SJCRH30 (cell line): ENCODE results near the gene GJD2. TPM values are rescaled to one million over a fixed set of nuclear protein-coding genes. Genes with fewer than 3 reads are reported as not detected.

ENCODE experiments used
- DNase-seq, 2 experiments: peaks; one replicate each; pipeline ENCODE4 v3.0.0-alpha.2; 2015 to 2020
- H3K27ac ChIP-seq: fragments of 250-450 bp; sonication (Bioruptor Pico); 2 replicates; pipeline ENCODE4 v1.5.1; 2020; ENCODE audit warnings: mild to moderate bottlenecking, moderate library complexity
- H3K27me3 ChIP-seq: fragments of 250-450 bp; sonication (Bioruptor Pico); 2 replicates; pipeline ENCODE4 v1.5.1; 2020; ENCODE audit warnings: mild to moderate bottlenecking, moderate library complexity
- H3K36me3 ChIP-seq: fragments of 250-450 bp; sonication (Bioruptor Pico); 2 replicates; pipeline ENCODE4 v1.5.1; 2020; ENCODE audit warnings: mild to moderate bottlenecking, moderate library complexity
- H3K4me1 ChIP-seq: fragments of 250-450 bp; sonication (Bioruptor Pico); 2 replicates; pipeline ENCODE4 v1.5.1; 2020; ENCODE audit warnings: mild to moderate bottlenecking, moderate library complexity
- H3K4me3 ChIP-seq: fragments of 250-450 bp; sonication (Bioruptor Pico); 2 replicates; pipeline ENCODE4 v1.5.1; 2020; ENCODE audit warnings: mild to moderate bottlenecking, moderate library complexity
- H3K9me3 ChIP-seq: fragments of 250-450 bp; sonication (Bioruptor Pico); replicated peaks from 2 replicates; pipeline ENCODE4 v1.5.1; 2020; ENCODE audit warnings: mild to moderate bottlenecking, moderate library complexity
- total RNA-seq: library from RNA; depleted of rRNA; stranded (reverse); fragments of >200 nt; shearing (Covaris generic); gene quantifications from 2 replicates; pipeline ENCODE4 v1.2.3, GENCODE V29; 2014

GJD2 gene
- total RNA-seq, 1 experiment from 2014 or later, result not detected

DNA sequence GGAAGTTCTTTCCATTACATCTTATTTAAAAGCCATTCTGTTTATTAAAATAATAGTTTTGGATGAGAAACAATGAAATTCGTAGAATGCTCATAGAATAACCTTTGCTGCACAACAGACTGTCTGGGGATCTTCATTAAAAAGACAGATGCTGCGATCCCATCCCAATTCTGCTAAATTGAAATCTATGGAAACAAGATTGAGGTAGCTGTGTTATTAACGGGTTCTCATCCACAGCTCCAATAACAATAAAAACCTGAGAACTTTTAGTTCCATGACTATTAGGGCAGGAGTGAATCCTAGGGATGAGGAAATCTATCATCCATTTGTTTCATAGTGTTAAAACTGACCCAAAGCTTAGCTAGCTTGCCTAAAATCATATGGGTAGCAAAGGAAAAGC, 2.5 kb upstream of the GJD2 start:
- no peaks in the 10 kb centered on the region for H3K36me3 ChIP-seq
- DNase-seq, result no peak
- H3K27ac ChIP-seq, result no peak overlapping the region
- no peaks in the 10 kb centered on the region for H3K27me3 ChIP-seq
- no peaks in the 10 kb centered on the region; the same call in 1 of the 2 replicates for H3K4me1 ChIP-seq
- H3K4me3 ChIP-seq, result no peak overlapping the region
- no peaks in the 10 kb centered on the region for H3K9me3 ChIP-seq

- Histone ChIP-seq H3K4me1 (no peaks in the 10 kb centered on the region), H3K27me3 (no peaks in the 10 kb centered on the region), H3K4me3 (no peak overlapping the region)
Measured at GRCh38 chr15:34755419-34755773, 598 bp upstream of the GJD2 start.

GRCh38 chr15:34754171-34754601, 612 bp downstream of the GJD2 start:
- no peak overlapping the region for H3K4me3 ChIP-seq
- H3K36me3 ChIP-seq, result no peaks in the 10 kb centered on the region
- H3K27ac ChIP-seq, result no peak overlapping the region
- H3K4me1 ChIP-seq, result no peaks in the 10 kb centered on the region
- no peaks in the 10 kb centered on the region for H3K27me3 ChIP-seq
- H3K9me3 ChIP-seq, result no peaks in the 10 kb centered on the region
- no peak for DNase-seq

More at GRCh38 chr15:34755419-34755773, 598 bp upstream of the GJD2 start:
- DNase-seq, result no peak
- H3K27ac ChIP-seq, result no peak overlapping the region
- no peaks in the 10 kb centered on the region for H3K36me3 ChIP-seq
- no peaks in the 10 kb centered on the region for H3K9me3 ChIP-seq

GRCh38 chr15:34753236-34753894, 1.4 kb downstream of the GJD2 start:
- Histone ChIP-seq H3K4me3 (no peak overlapping the region), H3K27ac (no peak overlapping the region), H3K27me3 (no peaks in the 10 kb centered on the region; the same call in 1 of the 2 replicates), H3K4me1 (no peaks in the 10 kb centered on the region), H3K9me3 (no peaks in the 10 kb centered on the region), H3K36me3 (no peaks in the 10 kb centered on the region)
- peak; percentile 76 to 81 for DNase-seq

- Histone ChIP-seq H3K4me3 (no peak overlapping the region), H3K4me1 (no peaks in the 10 kb centered on the region), H3K27me3 (no peaks in the 10 kb centered on the region; the same call in 1 of the 2 replicates), H3K27ac (no peak overlapping the region), H3K36me3 (no peaks in the 10 kb centered on the region), H3K9me3 (no peaks in the 10 kb centered on the region)
- DNase-seq, result no peak
Measured at GRCh38 chr15:34749691-34750090, 5.1 kb downstream of the GJD2 start.

DNA sequence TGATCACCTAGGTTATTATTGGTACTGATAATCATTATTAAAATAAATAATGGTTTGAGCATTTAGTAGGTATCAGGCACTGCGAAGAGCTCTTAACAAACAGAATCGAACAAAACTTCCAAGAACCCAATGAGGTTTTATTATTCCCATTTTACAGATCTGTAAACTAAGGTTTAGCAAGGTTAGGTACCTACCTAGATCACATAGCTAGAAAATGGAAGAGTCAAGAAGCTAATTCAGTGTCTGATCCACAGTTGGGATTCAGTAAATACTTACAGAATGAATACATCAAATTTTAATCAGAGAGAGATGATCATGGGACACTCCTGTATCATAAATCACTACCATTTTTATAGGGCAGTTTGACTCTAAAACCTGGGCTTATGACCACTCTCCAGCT, 15.5 kb downstream of the GJD2 start:
- Histone ChIP-seq H3K4me3 (no peak overlapping the region), H3K36me3 (no peaks in the 10 kb centered on the region), H3K27ac (no peak overlapping the region), H3K9me3 (no peaks in the 10 kb centered on the region), H3K27me3 (no peaks in the 10 kb centered on the region), H3K4me1 (peaks cover 5% of the 10 kb centered on the region)
- DNase-seq, result no peak

DNA sequence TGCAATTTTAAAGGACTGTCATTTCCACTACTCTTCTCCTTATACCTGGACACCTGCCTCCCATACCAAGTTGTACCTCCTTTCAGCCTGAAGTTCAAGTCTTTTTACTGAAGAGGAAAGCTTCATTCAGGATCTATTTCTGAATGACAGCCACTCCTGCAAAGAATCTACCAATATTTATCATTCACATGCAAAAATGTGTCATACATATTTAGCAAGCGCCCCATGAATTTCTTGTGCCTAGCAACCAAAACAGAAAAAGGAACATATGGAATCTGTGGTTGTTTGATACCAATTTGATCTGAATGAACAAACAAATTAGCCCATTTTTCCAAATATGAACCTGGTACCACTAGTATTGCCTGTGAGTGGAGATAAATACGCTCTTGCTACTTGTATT, 16.8 kb downstream of the GJD2 start:
- no peak overlapping the region for H3K4me3 ChIP-seq
- H3K36me3 ChIP-seq, result no peaks in the 10 kb centered on the region
- no peaks in the 10 kb centered on the region for H3K27me3 ChIP-seq
- DNase-seq, result no peak
- H3K27ac ChIP-seq, result no peak overlapping the region
- H3K9me3 ChIP-seq, result no peaks in the 10 kb centered on the region
- H3K4me1 ChIP-seq, result peaks cover 5% of the 10 kb centered on the region

DNA sequence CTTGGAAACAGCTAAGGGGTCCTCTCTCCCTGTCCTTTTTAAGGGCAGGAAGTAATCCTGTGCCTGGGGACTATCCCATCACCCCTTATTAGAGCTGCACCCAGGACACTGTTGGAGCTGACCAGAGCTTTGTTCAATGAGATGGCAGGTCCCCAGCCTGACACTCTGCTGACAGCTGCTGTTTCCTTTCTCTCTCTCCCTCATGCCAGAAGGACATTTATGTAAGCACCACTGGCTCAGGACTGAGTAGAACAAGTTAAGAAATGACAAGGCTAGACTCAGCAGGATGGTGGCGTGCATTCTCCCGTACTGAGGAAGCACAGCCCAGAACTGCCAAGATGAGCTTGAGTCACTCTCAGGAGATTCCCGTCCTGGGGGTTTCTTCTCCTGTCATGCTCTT, 17.3 kb downstream of the GJD2 start:
- no peaks in the 10 kb centered on the region for H3K27me3 ChIP-seq
- DNase-seq, result peak; percentile 16 to 37
- no peak overlapping the region for H3K4me3 ChIP-seq
- H3K9me3 ChIP-seq, result no peaks in the 10 kb centered on the region
- no peaks in the 10 kb centered on the region for H3K36me3 ChIP-seq
- H3K27ac ChIP-seq, result no peak overlapping the region
- peaks cover 5% of the 10 kb centered on the region for H3K4me1 ChIP-seq

GRCh38 chr15:34734303-34734702, 20.5 kb downstream of the GJD2 start:
- H3K4me3 ChIP-seq, result no peak overlapping the region
- no peaks in the 10 kb centered on the region for H3K27me3 ChIP-seq
- H3K9me3 ChIP-seq, result no peaks in the 10 kb centered on the region
- peaks cover 9% of the 10 kb centered on the region for H3K4me1 ChIP-seq
- H3K36me3 ChIP-seq, result no peaks in the 10 kb centered on the region
- H3K27ac ChIP-seq, result no peak overlapping the region
- DNase-seq, result no peak

DNA sequence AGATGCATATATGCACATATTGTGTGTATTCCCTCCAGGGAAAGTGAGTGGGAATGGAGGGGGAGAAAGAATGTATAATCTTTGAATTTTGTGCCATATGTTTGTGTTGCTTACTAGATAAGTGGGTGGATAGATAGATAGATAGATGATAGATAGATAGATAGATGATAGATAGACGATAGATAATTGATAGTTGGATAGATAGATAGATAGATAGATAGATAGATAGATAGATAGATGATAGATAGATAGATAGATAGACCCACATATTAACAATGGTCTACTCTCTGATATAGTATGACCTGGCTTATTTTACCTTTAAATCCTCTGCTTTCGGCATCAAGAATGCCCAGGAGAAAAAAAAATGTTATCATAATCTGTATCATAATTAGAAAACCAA, 21.2 kb downstream of the GJD2 start:
- no peak for DNase-seq

GRCh38 chr15:34732430-34732829, 22.4 kb downstream of the GJD2 start:
- Histone ChIP-seq H3K4me1 (peaks cover 14% of the 10 kb centered on the region), H3K4me3 (no peak overlapping the region), H3K9me3 (peaks cover 2% of the 10 kb centered on the region; the same call in 1 of the 2 replicates), H3K27ac (no peak overlapping the region), H3K27me3 (no peaks in the 10 kb centered on the region), H3K36me3 (no peaks in the 10 kb centered on the region)
- peak; percentile 20 to 34 for DNase-seq

More for the DNA sequence above, 21.2 kb downstream of the GJD2 start:
- peaks cover 13% of the 10 kb centered on the region for H3K4me1 ChIP-seq
- H3K27ac ChIP-seq, result no peak overlapping the region
- H3K27me3 ChIP-seq, result no peaks in the 10 kb centered on the region
- H3K36me3 ChIP-seq, result no peaks in the 10 kb centered on the region
- no peak overlapping the region for H3K4me3 ChIP-seq
- H3K9me3 ChIP-seq, result no peaks in the 10 kb centered on the region

GRCh38 chr15:34730701-34731100, 24.1 kb downstream of the GJD2 start:
- no peak overlapping the region for H3K4me3 ChIP-seq
- no peaks in the 10 kb centered on the region for H3K27me3 ChIP-seq
- no peak for DNase-seq
- peaks cover 2% of the 10 kb centered on the region; the same call in 1 of the 2 replicates for H3K9me3 ChIP-seq
- H3K4me1 ChIP-seq, result peaks cover 26% of the 10 kb centered on the region
- no peak overlapping the region for H3K27ac ChIP-seq
- H3K36me3 ChIP-seq, result no peaks in the 10 kb centered on the region

GRCh38 chr15:34729886-34730285, 24.9 kb downstream of the GJD2 start:
- H3K4me3 ChIP-seq, result no peak overlapping the region
- no peaks in the 10 kb centered on the region for H3K27me3 ChIP-seq
- H3K36me3 ChIP-seq, result no peaks in the 10 kb centered on the region
- peaks cover 2% of the 10 kb centered on the region; the same call in 1 of the 2 replicates for H3K9me3 ChIP-seq
- no peak overlapping the region for H3K27ac ChIP-seq
- peaks cover 33% of the 10 kb centered on the region for H3K4me1 ChIP-seq
- DNase-seq, result no peak

GRCh38 chr15:34729056-34729455, 25.7 kb downstream of the GJD2 start:
- no peak overlapping the region for H3K27ac ChIP-seq
- H3K4me1 ChIP-seq, result peaks cover 41% of the 10 kb centered on the region
- no peak overlapping the region for H3K4me3 ChIP-seq
- DNase-seq, result no peak
- no peaks in the 10 kb centered on the region for H3K27me3 ChIP-seq
- H3K9me3 ChIP-seq, result peaks cover 2% of the 10 kb centered on the region; the same call in 1 of the 2 replicates
- no peaks in the 10 kb centered on the region for H3K36me3 ChIP-seq

GRCh38 chr15:34726406-34727100, 28.2 kb downstream of the GJD2 start:
- Histone ChIP-seq H3K4me1 (peaks cover 57% of the 10 kb centered on the region), H3K27ac (peak overlapping the region; percentile 96), H3K27me3 (no peaks in the 10 kb centered on the region), H3K4me3 (no peak overlapping the region), H3K9me3 (peaks cover 2% of the 10 kb centered on the region; the same call in 1 of the 2 replicates), H3K36me3 (no peaks in the 10 kb centered on the region)
- peak; percentile 28 to 40 for DNase-seq
